Testis (tissue), 3 donors: ENCODE results near the gene RIPOR2. TPM values are rescaled to one million over a fixed set of nuclear protein-coding genes. Genes with fewer than 3 reads are reported as not detected.
A peak's percentile ranks its signal among the peaks of the same experiment; 100 is the strongest.
"Not testable (repeated sequence)": the region's sequence is repeated elsewhere in the genome, so short reads cannot be mapped to it uniquely, and the experiment has no call there.

Experiments used
- DNase-seq: peaks from one replicate; pipeline ENCODE4 v3.0.0-alpha.2; 2019
- H3K27ac ChIP-seq, 2 donors: fragments of 200-600 bp; sonication (generic); one replicate each; pipeline ENCODE4 v1.5.1; 2019
- H3K27me3 ChIP-seq: fragments of 200-600 bp; sonication (generic); one replicate; pipeline ENCODE4 v1.5.1; 2019
- H3K36me3 ChIP-seq: fragments of 200-600 bp; sonication (generic); one replicate; pipeline ENCODE4 v1.5.1; 2017; ENCODE audit warnings: low read depth; ENCODE audit errors: missing control alignments
- H3K4me1 ChIP-seq: fragments of 200-600 bp; sonication (generic); one replicate; pipeline ENCODE4 v1.5.1; 2019
- H3K4me3 ChIP-seq, 2 donors: fragments of 200-600 bp; sonication (generic); one replicate each; pipeline ENCODE4 v1.5.1; 2017 to 2019
- H3K9me3 ChIP-seq: fragments of 200-600 bp; sonication (generic); one replicate; pipeline ENCODE4 v1.5.1; 2017
- CTCF ChIP-seq, 3 experiments: fragments of 450-650 bp in 2 of 3; fragments of 200-600 bp in 1 of 3; sonication (generic) in 1 of 3; IDR thresholded peaks; one replicate each; pipeline ENCODE4 v1.5.1; 2016 to 2019; ENCODE audit warnings: antibody characterized with exemption in 3 of 3, mild to moderate bottlenecking in 2 of 3, moderate library complexity in 1 of 3
- POLR2A ChIP-seq: fragments of 450-650 bp; IDR thresholded peaks from one replicate; pipeline ENCODE4 v1.6.1; 2017; ENCODE audit warnings: antibody characterized with exemption, mild to moderate bottlenecking, moderate library complexity
- WGBS, 2 donors: methylation state at CpG; one replicate each; pipeline ENCODE4 v1.1.5; 2018; 5-methylcytosine and 5-hydroxymethylcytosine counted together
- intact Hi-C: fragments of 100-400 bp; cut with DNase I; formaldehyde crosslinking; loops from one replicate; pipeline ENCODE4 v1.15.1; 2023; ENCODE audit warnings: low total_unique reads
- polyA plus RNA-seq: library from polyadenylated mRNA; stranded (reverse); fragments of 350-450 nt; fragmentation: Illumina TruSeq; extraction: RNeasy Lipid Tissue Mini Kit (QIAGEN cat#74804); gene quantifications from one replicate; pipeline ENCODE4 v1.2.3, GENCODE V29; 2014; ENCODE audit warnings: low read depth, low replicate concordance; ENCODE audit not compliant: insufficient read depth
- total RNA-seq, 2 donors: library from RNA; depleted of rRNA; stranded (reverse); fragments of >200 nt; gene quantifications; one replicate each; pipeline ENCODE4 v1.2.3, GENCODE V29; 2016

Gene RIPOR2
- total and polyA plus RNA-seq, 3 donors from 2014 or later, result 3.7 to 15.1 (median 10.0) TPM

GRCh38 chr6:24774696-24775519 lies 160.9 kb downstream of the RIPOR2 start, which contains the start of gene GMNN:
Gene GMNN (plus strand): TSS chr6:24774937. CDS start chr6:24777247, 2,310 bp downstream.
- Histone ChIP-seq H3K4me3 (peak within 1 kb of the TSS; percentile 89 to 94), H3K27me3 (no peaks in the 10 kb centered on the region), H3K36me3 (no peaks in the 10 kb centered on the region), H3K9me3 (no peaks in the 10 kb centered on the region), H3K27ac (peak within 1 kb of the TSS; percentile 93 to 95), H3K4me1 (peaks cover 5% of the 10 kb centered on the region)
- intact Hi-C loops, result no loop called here
- TF ChIP-seq CTCF (IDR thresholded peaks at IDR 0.05) (peak in 1 of 3 experiments; percentile 1), POLR2A (no peak)
- WGBS, 2 donors, result 0 to 1% methylated on average over 31 to 68 of the region's 75 CpGs
- DNase-seq, result peak; percentile 98

GRCh38 chr6:24768361-24768760 lies 167.4 kb downstream of the RIPOR2 start:
- WGBS, 2 donors, result 95 to 99% methylated on average over 5 of the region's 5 CpGs
- no peaks in the 10 kb centered on the region for H3K27me3 ChIP-seq
- H3K4me1 ChIP-seq, result no peaks in the 10 kb centered on the region
- DNase-seq, result no peak
- no peaks in the 10 kb centered on the region for H3K36me3 ChIP-seq
- intact Hi-C loops, result loop anchor here (10.0 kb wide), 1 partner anchor 184 kb away; no protein-coding TSS in a partner anchor
- no peaks in the 10 kb centered on the region for H3K9me3 ChIP-seq
- no peak for TF ChIP-seq CTCF (IDR thresholded peaks at IDR 0.05)
- no peak for TF ChIP-seq POLR2A
- H3K4me3 ChIP-seq, result no peak overlapping the region
- no peak overlapping the region for H3K27ac ChIP-seq

GRCh38 chr6:24766680-24767462 lies 168.9 kb downstream of the RIPOR2 start:
- TF ChIP-seq POLR2A (no peak), CTCF (IDR thresholded peaks at IDR 0.05) (peak in 2 of 3 experiments; percentile 26 to 43)
- intact Hi-C loops, result loop anchor here (10.0 kb wide), 1 partner anchor 182 kb away; no protein-coding TSS in a partner anchor
- H3K9me3 ChIP-seq, result no peaks in the 10 kb centered on the region
- no peaks in the 10 kb centered on the region for H3K36me3 ChIP-seq
- H3K27me3 ChIP-seq, result no peaks in the 10 kb centered on the region
- WGBS, 2 donors, result 47 to 55% methylated on average over 9 of the region's 9 CpGs
- no peak overlapping the region for H3K27ac ChIP-seq
- no peak for DNase-seq
- H3K4me1 ChIP-seq, result no peaks in the 10 kb centered on the region
- no peak overlapping the region for H3K4me3 ChIP-seq

- not testable (repeated sequence) for H3K4me1 ChIP-seq, H3K27ac ChIP-seq, H3K36me3 ChIP-seq, DNase-seq, H3K9me3 ChIP-seq, H3K27me3 ChIP-seq
- peak overlapping the region; percentile 10 to 41 for H3K4me3 ChIP-seq
- 86% methylated on average over 24 of the region's 26 CpGs; no CpG with 5 or more reads in 1 of the 2 donors for WGBS, 2 donors
- intact Hi-C loops, result loop anchor here (10.0 kb wide), 1 partner anchor 181 kb away; no protein-coding TSS in a partner anchor
Measured at GRCh38 chr6:24765968-24766367, 169.8 kb downstream of the RIPOR2 start.

DNA sequence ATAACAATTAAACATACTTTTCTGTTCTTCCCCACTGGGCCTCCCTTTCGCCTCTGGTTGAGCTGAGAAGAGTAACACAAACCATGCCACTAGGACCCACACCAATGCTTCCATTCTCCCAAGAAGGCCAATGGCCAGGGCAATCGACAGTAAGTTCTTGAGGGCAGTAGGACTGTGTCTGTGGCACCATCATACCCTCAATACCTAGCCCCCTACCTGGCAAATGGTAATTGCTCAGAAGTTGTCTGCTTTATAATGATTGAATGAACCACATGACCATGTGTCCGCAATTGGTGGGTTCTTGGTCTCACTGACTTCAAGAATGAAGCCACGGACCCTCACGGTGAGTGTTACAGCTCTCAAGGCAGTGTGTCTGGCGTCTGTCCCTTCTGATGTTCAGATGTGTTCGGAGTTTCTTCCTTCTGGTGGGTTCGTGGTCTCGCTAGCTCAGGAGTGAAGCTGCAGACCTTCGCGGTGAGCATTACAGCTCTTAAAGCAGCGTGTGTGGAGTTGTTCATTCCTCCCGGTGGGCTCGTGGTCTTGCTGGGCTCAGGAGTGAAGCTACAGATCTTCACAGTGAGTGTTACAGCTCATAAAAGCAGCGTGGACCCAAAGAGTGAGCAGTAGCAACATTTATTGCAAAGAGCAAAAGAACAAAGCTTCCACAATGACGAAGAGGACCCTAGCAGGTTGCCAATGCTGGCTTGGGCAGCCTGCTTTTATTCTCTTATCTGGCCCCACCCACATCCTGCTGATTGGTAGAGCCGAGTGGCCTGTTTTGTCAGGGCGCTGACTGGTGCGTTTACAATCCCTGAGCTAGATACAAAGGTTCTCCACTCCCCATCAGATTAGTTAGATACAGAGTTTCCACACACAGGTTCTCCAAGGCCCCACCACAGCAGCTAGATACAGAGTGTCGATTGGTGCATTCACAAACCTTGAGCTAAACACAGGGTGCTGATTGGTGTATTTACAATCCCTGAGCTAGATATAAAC lies 170.6 kb downstream of the RIPOR2 start:
- not testable (repeated sequence) for H3K27ac ChIP-seq, H3K27me3 ChIP-seq, H3K4me1 ChIP-seq, H3K9me3 ChIP-seq, DNase-seq, H3K36me3 ChIP-seq
- intact Hi-C loops, result loop anchor here (10.0 kb wide), 1 partner anchor 180 kb away; no protein-coding TSS in a partner anchor
- peak overlapping the region in 1 of 2 donors; percentile 41 for H3K4me3 ChIP-seq
- WGBS, 2 donors, result 64 to 69% methylated on average over 20 of the region's 20 CpGs
